BE2C (cell line): ENCODE measurements around the gene TTN.

ENCODE experiments used
- DNase-seq: peaks from one replicate; pipeline ENCODE4 v3.0.0-alpha.2; 2020
- H3K27me3 ChIP-seq: fragments of 250-450 bp; sonication (Bioruptor Pico); 2 replicates; pipeline ENCODE4 v1.5.1; 2020; ENCODE audit warnings: mild to moderate bottlenecking
- H3K36me3 ChIP-seq: fragments of 250-450 bp; sonication (Bioruptor Pico); 2 replicates; pipeline ENCODE4 v1.5.1; 2020; ENCODE audit warnings: mild to moderate bottlenecking
- H3K4me1 ChIP-seq: fragments of 250-450 bp; sonication (Bioruptor Pico); 2 replicates; pipeline ENCODE4 v1.5.1; 2020
- H3K4me3 ChIP-seq: 2 replicates; pipeline ENCODE4 v1.5.1; 2011; ENCODE audit warnings: low read depth, low read length
- H3K9me3 ChIP-seq: fragments of 250-450 bp; sonication (Bioruptor Pico); 2 replicates; pipeline ENCODE4 v1.5.1; 2020
- CTCF ChIP-seq: IDR thresholded peaks from 2 replicates; pipeline ENCODE4 v1.5.1; 2012; ENCODE audit warnings: mild to moderate bottlenecking, low read depth, low read length

TTN gene

GRCh38 chr2:178477443-178478129, 329.6 kb downstream of the TTN start:
- no peak for TF ChIP-seq CTCF
- no peaks in the 10 kb centered on the region for H3K27me3 ChIP-seq
- DNase-seq = no peak
- H3K36me3 ChIP-seq = no peaks in the 10 kb centered on the region
- H3K4me3 ChIP-seq = peak overlapping the region; percentile 92
- peaks cover 4% of the 10 kb centered on the region; the same call in 1 of the 2 replicates for H3K4me1 ChIP-seq
- no peaks in the 10 kb centered on the region for H3K9me3 ChIP-seq

GRCh38 chr2:178476477-178476876, 330.7 kb downstream of the TTN start:
- TF ChIP-seq CTCF = no peak
- Histone ChIP-seq H3K9me3 (no peaks in the 10 kb centered on the region), H3K36me3 (no peaks in the 10 kb centered on the region), H3K4me3 (no peak overlapping the region), H3K27me3 (no peaks in the 10 kb centered on the region), H3K4me1 (peaks cover 4% of the 10 kb centered on the region; the same call in 1 of the 2 replicates)
- no peak for DNase-seq
